ENCODE data around the gene OPTC.

GRCh38 chr1:203518541-203518940 is 24.6 kb downstream of the OPTC start:
- TF ChIP-seq FOXM1 (CRISPR knock-in tag; IDR thresholded peaks at IDR 0.05) = no peak
- TF ChIP-seq ASH2L (IDR thresholded peaks at IDR 0.05; ENCODE audit: insufficient read length, low read depth, low read length) = no peak

Data from HepG2 (cell line).